HCT116 (cell line): ENCODE results near the gene CRLF1. TPM values are rescaled to one million over a fixed set of nuclear protein-coding genes. Genes with fewer than 3 reads are reported as not detected.
"Not testable (repeated sequence)": the region's sequence is repeated elsewhere in the genome, so short reads cannot be mapped to it uniquely, and the experiment has no call there.

Experiments used
- ATAC-seq: fragments of 200-7000 bp; cut with Tn5 transposase; 2 replicates; pipeline ENCODE4 v1.9.1; 2020; ENCODE audit warnings: mild to moderate bottlenecking, moderate library complexity
- BruUV-seq: library from RNA; stranded (reverse); fragments of 400-500 nt; replicated peaks from 2 replicates; lab custom pipeline; 2021; lab: Mats Ljungman, UMichigan
- CTCF ChIA-PET: fragments of 300-600 bp; sonication (Branson Sonifier 250); formaldehyde crosslinking; loops from one replicate; lab custom pipeline; 2021; ENCODE audit warnings: antibody characterized with exemption; lab: Charles Lee
- POLR2A ChIA-PET: fragments of 300-600, 350-600 bp; sonication (Branson Sonifier 250); formaldehyde crosslinking; loops from one replicate; lab custom pipeline; 2021; ENCODE audit warnings: antibody characterized with exemption; lab: Charles Lee
- RAD21 ChIA-PET, 2 experiments: fragments of 300-600 bp; sonication (Branson Sonifier 250); formaldehyde crosslinking; loops; one replicate each; lab custom pipeline; 2023; ENCODE audit warnings: low total read pairs in 2 of 2; ENCODE audit not compliant: uncharacterized antibody in 2 of 2, unreplicated experiment in 2 of 2, low non-redundant PET in 1 of 2; lab: Charles Lee
- DNase-seq: peaks from one replicate; pipeline ENCODE4 v3.0.0-alpha.2; 2010; ENCODE audit warnings: low read depth, low spot score
- H2AFZ ChIP-seq: fragments of 200-600 bp; shearing (Covaris generic), sonication (generic); 2 replicates; pipeline ENCODE4 v1.6.1; 2017; ENCODE audit warnings: low read depth, mixed run types, mixed read lengths, antibody characterized with exemption, low read length; ENCODE audit not compliant: poor library complexity, severe bottlenecking
- H3K27ac ChIP-seq: 2 replicates; pipeline ENCODE4 v1.5.1; 2012; ENCODE audit warnings: low read depth, low read length
- H3K27me3 ChIP-seq: fragments of 200-600 bp; sonication (generic); 2 replicates; pipeline ENCODE4 v1.6.1; 2016; ENCODE audit warnings: mixed run types, low read length, mixed read lengths; ENCODE audit not compliant: insufficient read depth
- H3K36me3 ChIP-seq, 2 experiments: fragments of 200-500 bp in 1 of 2; fragments of 200-600 bp in 1 of 2; sonication (Bioruptor generic) in 1 of 2; sonication (generic) in 1 of 2; 2 replicates each; pipeline versions ENCODE4 v1.5.1 to v1.6.1; 2014 to 2016; ENCODE audit warnings: low read length in 2 of 2, inconsistent platforms in 1 of 2, mixed read lengths in 1 of 2, mixed run types in 1 of 2; ENCODE audit not compliant: insufficient read depth in 2 of 2, control insufficient read depth in 1 of 2
- H3K4me1 ChIP-seq, 2 experiments: fragments of 200-600 bp in 1 of 2; sonication (generic) in 1 of 2; 2 replicates each; pipeline versions ENCODE4 v1.5.1 to v1.6.1; 2012 to 2017; ENCODE audit warnings: low read length in 2 of 2, inconsistent platforms in 1 of 2, mild to moderate bottlenecking in 1 of 2, mixed read lengths in 1 of 2, mixed run types in 1 of 2, moderate library complexity in 1 of 2; ENCODE audit not compliant: insufficient read depth in 2 of 2, control insufficient read depth in 1 of 2
- H3K4me2 ChIP-seq: fragments of 200-600 bp; sonication (generic); 2 replicates; pipeline ENCODE4 v1.6.1; 2017; ENCODE audit warnings: mixed run types, low read length, mixed read lengths
- H3K4me3 ChIP-seq, 2 experiments: fragments of 200-600 bp in 1 of 2; sonication (generic) in 1 of 2; replicated peaks in 1 of 2; 2 replicates each; pipeline ENCODE4 v1.5.1; 2011 to 2016; ENCODE audit warnings: low read length in 2 of 2, control low read depth in 1 of 2, low read depth in 1 of 2, mild to moderate bottlenecking in 1 of 2, mixed read lengths in 1 of 2, mixed run types in 1 of 2
- H3K79me2 ChIP-seq: fragments of 200-600 bp; sonication (generic); 2 replicates; pipeline ENCODE4 v1.6.1; 2017; ENCODE audit warnings: mild to moderate bottlenecking, mixed run types, low read length, moderate library complexity, mixed read lengths; ENCODE audit not compliant: insufficient read depth
- H3K9ac ChIP-seq: fragments of 200-600 bp; sonication (generic); 2 replicates; pipeline ENCODE4 v1.6.1; 2016; ENCODE audit warnings: low read length, mixed read lengths
- H3K9me2 ChIP-seq: fragments of 200-600 bp; sonication (generic), shearing (Covaris generic); 2 replicates; pipeline ENCODE4 v1.6.1; 2017; ENCODE audit warnings: mixed run types, mild to moderate bottlenecking, moderate library complexity; ENCODE audit not compliant: insufficient read depth
- H3K9me3 ChIP-seq, 2 experiments: fragments of 200-500 bp in 1 of 2; fragments of 200-600 bp in 1 of 2; sonication (Bioruptor generic) in 1 of 2; sonication (generic) in 1 of 2; 2 replicates each; pipeline ENCODE4 v1.6.1; 2014 to 2017; ENCODE audit warnings: low read length in 2 of 2, mixed read lengths in 2 of 2, inconsistent platforms in 1 of 2, low read depth in 1 of 2, mild to moderate bottlenecking in 1 of 2, mixed run types in 1 of 2, moderate library complexity in 1 of 2; ENCODE audit not compliant: control insufficient read depth in 1 of 2, insufficient read depth in 1 of 2
- H4K20me1 ChIP-seq: fragments of 200-600 bp; sonication (generic), shearing (Covaris generic); 2 replicates; pipeline ENCODE4 v1.6.1; 2017; ENCODE audit warnings: mixed run types, mild to moderate bottlenecking, moderate library complexity; ENCODE audit not compliant: insufficient read depth
- ATF3 ChIP-seq: IDR thresholded peaks from 2 replicates; pipeline ENCODE4 v1.6.1; 2012
- CBX3 ChIP-seq: IDR thresholded peaks from 2 replicates; pipeline ENCODE4 v1.6.1; 2012; ENCODE audit warnings: low read depth
- CEBPB ChIP-seq: IDR thresholded peaks from 2 replicates; pipeline ENCODE4 v1.6.1; 2012; ENCODE audit warnings: low read depth
- EZH2phosphoT487 ChIP-seq: fragments of 200-600 bp; IDR thresholded peaks from 2 replicates; pipeline ENCODE4 v1.6.1; 2018; ENCODE audit warnings: antibody characterized with exemption, borderline replicate concordance
- FOSL1 ChIP-seq: IDR thresholded peaks from 2 replicates; pipeline ENCODE4 v1.6.1; 2012; ENCODE audit warnings: low read depth
- SIN3A ChIP-seq: IDR thresholded peaks from 2 replicates; pipeline ENCODE4 v1.6.1; 2012; ENCODE audit warnings: low read depth
- SP1 ChIP-seq: IDR thresholded peaks from 2 replicates; pipeline ENCODE4 v1.6.1; 2012; ENCODE audit warnings: low read depth
- SRF ChIP-seq: IDR thresholded peaks from 2 replicates; pipeline ENCODE4 v1.6.1; 2012; ENCODE audit warnings: low read depth
- TCF7L2 ChIP-seq: IDR thresholded peaks from 2 replicates; pipeline ENCODE4 v1.7.0; 2011; ENCODE audit warnings: borderline replicate concordance, inconsistent platforms; ENCODE audit not compliant: insufficient read depth, insufficient read length; ENCODE audit errors: extremely low read depth
- YY1 ChIP-seq: IDR thresholded peaks from 2 replicates; pipeline ENCODE4 v1.6.1; 2011; ENCODE audit warnings: low read length, low read depth, moderate library complexity, mild to moderate bottlenecking; ENCODE audit not compliant: insufficient replicate concordance; ENCODE audit errors: extremely low read depth
- ZFX ChIP-seq: fragments of 450-650 bp; IDR thresholded peaks from 2 replicates; pipeline ENCODE4 v1.6.1; 2017
- ZNF274 ChIP-seq: fragments of 200-500 bp; sonication (Bioruptor generic); IDR thresholded peaks from 2 replicates; pipeline ENCODE4 v1.6.1; 2014; ENCODE audit warnings: mild to moderate bottlenecking, low read depth, low read length, inconsistent platforms
- intact Hi-C: fragments of 100-400 bp; cut with micrococcal nuclease; formaldehyde crosslinking; loops from 2 replicates; pipeline ENCODE4 v1.10.0; 2022
- total RNA-seq: library from RNA; stranded (reverse); gene quantifications from one replicate; pipeline ENCODE4 v1.2.1, GENCODE V29; 2021; ENCODE audit not compliant: unreplicated experiment
- TF ChIP-seq, protein P1 (sequence below): IDR thresholded peaks from 2 replicates; pipeline ENCODE4 v1.6.1; 2012; ENCODE audit warnings: low read depth
- TF ChIP-seq, protein P2 (sequence below), 3 experiments: fragments of 200-600 bp in 1 of 3; sonication (generic) in 1 of 3; IDR thresholded peaks in 2 of 3; conservative IDR thresholded peaks in 1 of 3; 2 replicates each; pipeline ENCODE4 v1.5.1; 2012 to 2017; ENCODE audit warnings: low read depth in 2 of 3, low read length in 2 of 3, antibody characterized with exemption in 1 of 3, borderline replicate concordance in 1 of 3, control low read depth in 1 of 3, mild to moderate bottlenecking in 1 of 3, mixed read lengths in 1 of 3, mixed run types in 1 of 3, moderate library complexity in 1 of 3; ENCODE audit not compliant: insufficient read depth in 1 of 3

The CRLF1 gene
- total RNA-seq, 1 experiment from 2014 or later, result 43.0 TPM

DNA sequence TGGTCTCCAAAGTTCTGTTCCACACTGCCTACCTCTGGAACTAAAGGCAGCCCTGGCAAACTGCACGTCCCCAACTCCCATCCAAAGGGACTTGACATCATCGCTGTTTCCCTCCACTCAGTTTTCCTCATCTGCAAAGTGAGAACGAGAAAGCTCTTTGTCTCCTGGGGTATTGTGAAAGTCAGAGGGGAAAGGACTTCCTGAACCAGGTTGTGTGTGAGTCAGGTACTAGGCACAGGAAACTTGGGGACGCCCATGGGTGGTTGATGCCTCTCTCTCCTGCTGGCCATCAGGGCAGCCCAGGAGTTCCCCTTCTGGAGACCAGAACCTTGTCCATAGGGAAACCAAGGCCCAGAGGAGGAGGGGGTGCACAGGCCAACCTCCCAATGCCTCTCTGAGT is 4.7 kb downstream of the CRLF1 start:
- Histone ChIP-seq H3K4me2 (no peak overlapping the region), H3K4me1 (peaks cover 5 to 6% of the 10 kb centered on the region in 2 experiments; a peak in 2 of 4 replicates), H2AFZ (no peak overlapping the region), H3K36me3 (no peaks in the 10 kb centered on the region), H4K20me1 (no peaks in the 10 kb centered on the region), H3K9ac (no peak overlapping the region), H3K27me3 (no peaks in the 10 kb centered on the region), H3K79me2 (no peaks in the 10 kb centered on the region), H3K27ac (no peak overlapping the region), H3K9me3 (no peaks in the 10 kb centered on the region), H3K4me3 (no peak overlapping the region), H3K9me2 (no peaks in the 10 kb centered on the region)
- POLR2A ChIA-PET, result no interaction called here
- DNase-seq (no peak), ATAC-seq (no peak)
- CTCF ChIA-PET, result no interaction called here
- RAD21 ChIA-PET, result no interaction called here
- TF ChIP-seq FOSL1, result no peak
- no peak for TF ChIP-seq CEBPB
- no peak for TF ChIP-seq YY1
- no peak for TF ChIP-seq TCF7L2
- no peak for TF ChIP-seq CBX3
- no peak for TF ChIP-seq ZFX
- TF ChIP-seq SRF, result no peak
- no peak for TF ChIP-seq ATF3
- no peak for TF ChIP-seq ZNF274
- TF ChIP-seq EZH2phosphoT487, result no peak
- TF ChIP-seq SIN3A, result no peak
- TF ChIP-seq, protein P1, sequence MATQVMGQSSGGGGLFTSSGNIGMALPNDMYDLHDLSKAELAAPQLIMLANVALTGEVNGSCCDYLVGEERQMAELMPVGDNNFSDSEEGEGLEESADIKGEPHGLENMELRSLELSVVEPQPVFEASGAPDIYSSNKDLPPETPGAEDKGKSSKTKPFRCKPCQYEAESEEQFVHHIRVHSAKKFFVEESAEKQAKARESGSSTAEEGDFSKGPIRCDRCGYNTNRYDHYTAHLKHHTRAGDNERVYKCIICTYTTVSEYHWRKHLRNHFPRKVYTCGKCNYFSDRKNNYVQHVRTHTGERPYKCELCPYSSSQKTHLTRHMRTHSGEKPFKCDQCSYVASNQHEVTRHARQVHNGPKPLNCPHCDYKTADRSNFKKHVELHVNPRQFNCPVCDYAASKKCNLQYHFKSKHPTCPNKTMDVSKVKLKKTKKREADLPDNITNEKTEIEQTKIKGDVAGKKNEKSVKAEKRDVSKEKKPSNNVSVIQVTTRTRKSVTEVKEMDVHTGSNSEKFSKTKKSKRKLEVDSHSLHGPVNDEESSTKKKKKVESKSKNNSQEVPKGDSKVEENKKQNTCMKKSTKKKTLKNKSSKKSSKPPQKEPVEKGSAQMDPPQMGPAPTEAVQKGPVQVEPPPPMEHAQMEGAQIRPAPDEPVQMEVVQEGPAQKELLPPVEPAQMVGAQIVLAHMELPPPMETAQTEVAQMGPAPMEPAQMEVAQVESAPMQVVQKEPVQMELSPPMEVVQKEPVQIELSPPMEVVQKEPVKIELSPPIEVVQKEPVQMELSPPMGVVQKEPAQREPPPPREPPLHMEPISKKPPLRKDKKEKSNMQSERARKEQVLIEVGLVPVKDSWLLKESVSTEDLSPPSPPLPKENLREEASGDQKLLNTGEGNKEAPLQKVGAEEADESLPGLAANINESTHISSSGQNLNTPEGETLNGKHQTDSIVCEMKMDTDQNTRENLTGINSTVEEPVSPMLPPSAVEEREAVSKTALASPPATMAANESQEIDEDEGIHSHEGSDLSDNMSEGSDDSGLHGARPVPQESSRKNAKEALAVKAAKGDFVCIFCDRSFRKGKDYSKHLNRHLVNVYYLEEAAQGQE, result no peak
- no peak for TF ChIP-seq SP1
- TF ChIP-seq, protein P2, sequence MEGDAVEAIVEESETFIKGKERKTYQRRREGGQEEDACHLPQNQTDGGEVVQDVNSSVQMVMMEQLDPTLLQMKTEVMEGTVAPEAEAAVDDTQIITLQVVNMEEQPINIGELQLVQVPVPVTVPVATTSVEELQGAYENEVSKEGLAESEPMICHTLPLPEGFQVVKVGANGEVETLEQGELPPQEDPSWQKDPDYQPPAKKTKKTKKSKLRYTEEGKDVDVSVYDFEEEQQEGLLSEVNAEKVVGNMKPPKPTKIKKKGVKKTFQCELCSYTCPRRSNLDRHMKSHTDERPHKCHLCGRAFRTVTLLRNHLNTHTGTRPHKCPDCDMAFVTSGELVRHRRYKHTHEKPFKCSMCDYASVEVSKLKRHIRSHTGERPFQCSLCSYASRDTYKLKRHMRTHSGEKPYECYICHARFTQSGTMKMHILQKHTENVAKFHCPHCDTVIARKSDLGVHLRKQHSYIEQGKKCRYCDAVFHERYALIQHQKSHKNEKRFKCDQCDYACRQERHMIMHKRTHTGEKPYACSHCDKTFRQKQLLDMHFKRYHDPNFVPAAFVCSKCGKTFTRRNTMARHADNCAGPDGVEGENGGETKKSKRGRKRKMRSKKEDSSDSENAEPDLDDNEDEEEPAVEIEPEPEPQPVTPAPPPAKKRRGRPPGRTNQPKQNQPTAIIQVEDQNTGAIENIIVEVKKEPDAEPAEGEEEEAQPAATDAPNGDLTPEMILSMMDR (IDR thresholded peaks at IDR 0.05 in 2 of 3, conservative IDR thresholded peaks at IDR 0.05 in 1 of 3; ENCODE audit: borderline replicate concordance in 1 of 3, insufficient read depth in 1 of 3, low read depth in 2 of 3, low read length in 2 of 3), result no peak
- BruUV-seq, result no TSS peak
- intact Hi-C loops, result no loop called here

DNA sequence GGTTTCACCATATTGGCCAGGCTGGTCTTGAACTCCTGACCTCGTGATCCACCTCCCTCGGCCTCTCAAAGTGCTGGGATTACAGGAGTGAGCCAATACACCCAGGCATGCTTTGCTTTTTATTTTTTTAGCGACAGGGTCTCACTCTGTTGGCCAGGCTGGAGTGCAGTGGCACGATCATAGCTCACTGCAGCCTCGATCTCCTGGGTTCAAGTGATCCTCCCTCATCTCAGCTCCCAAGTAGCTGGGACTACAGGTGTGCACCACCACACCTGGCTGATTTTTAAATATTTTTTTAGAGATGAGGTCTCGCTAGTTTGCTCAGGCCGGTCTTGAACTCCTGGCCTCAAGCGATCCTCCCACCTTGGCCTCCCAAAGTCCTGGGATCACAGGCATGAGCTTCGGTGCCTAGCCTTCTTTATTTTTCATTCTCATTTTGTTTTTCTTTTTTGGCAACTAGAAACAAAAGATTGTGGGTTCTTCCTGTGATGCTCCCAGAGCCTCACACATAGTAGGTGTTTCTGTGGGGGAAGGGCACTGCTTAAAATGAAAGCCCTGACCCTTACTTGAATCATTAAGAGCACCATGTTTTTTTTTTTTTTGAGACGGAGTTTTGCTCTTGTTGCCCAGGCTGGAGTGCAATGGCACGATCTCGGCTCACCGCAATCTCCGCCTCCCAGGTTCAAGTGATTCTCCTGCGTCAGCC is 5.8 kb downstream of the CRLF1 start:
- RAD21 ChIA-PET, intact Hi-C loops, H3K36me3 ChIP-seq, H3K27me3 ChIP-seq, ATAC-seq, POLR2A ChIA-PET, H3K79me2 ChIP-seq, H3K27ac ChIP-seq, H3K9ac ChIP-seq, H3K4me3 ChIP-seq, H3K9me2 ChIP-seq, H3K4me2 ChIP-seq, CTCF ChIA-PET, H3K9me3 ChIP-seq, DNase-seq, BruUV-seq, H4K20me1 ChIP-seq, H3K4me1 ChIP-seq, H2AFZ ChIP-seq: not testable (repeated sequence)
